ENCODE data around the gene PLD3.
"Not testable (repeated sequence)": the region's sequence is repeated elsewhere in the genome, so short reads cannot be mapped to it uniquely, and the experiment has no call there.

PLD3 gene

GRCh38 chr19:40366697-40367561 is 18.4 kb downstream of the PLD3 start:
- DNase-seq = no peak

- DNase-seq = no peak
Measured at GRCh38 chr19:40367577-40368434, 19.3 kb downstream of the PLD3 start.

GRCh38 chr19:40369797-40370196 is 21.3 kb downstream of the PLD3 start:
- DNase-seq = no peak

DNA sequence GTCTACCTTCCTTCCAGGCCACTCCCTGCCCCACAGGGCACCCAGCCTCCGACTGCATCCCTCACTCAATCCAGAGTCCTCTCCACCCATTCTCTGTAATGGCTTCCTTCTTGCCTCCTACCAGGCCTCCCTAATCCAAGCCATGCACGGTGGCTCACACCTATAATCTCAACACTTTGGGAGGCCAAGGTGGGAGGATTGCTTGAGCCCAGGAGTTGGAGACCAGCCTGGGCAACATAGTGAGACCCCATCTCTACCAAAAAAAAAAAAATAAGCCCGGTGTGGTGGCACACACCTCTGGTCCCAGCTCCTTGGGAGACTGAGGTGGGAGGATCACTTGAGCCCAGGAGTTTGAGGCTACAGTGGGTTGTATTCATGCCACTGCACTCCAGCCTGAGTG is 21.8 kb downstream of the PLD3 start:
- DNase-seq = not testable (repeated sequence)

DNA sequence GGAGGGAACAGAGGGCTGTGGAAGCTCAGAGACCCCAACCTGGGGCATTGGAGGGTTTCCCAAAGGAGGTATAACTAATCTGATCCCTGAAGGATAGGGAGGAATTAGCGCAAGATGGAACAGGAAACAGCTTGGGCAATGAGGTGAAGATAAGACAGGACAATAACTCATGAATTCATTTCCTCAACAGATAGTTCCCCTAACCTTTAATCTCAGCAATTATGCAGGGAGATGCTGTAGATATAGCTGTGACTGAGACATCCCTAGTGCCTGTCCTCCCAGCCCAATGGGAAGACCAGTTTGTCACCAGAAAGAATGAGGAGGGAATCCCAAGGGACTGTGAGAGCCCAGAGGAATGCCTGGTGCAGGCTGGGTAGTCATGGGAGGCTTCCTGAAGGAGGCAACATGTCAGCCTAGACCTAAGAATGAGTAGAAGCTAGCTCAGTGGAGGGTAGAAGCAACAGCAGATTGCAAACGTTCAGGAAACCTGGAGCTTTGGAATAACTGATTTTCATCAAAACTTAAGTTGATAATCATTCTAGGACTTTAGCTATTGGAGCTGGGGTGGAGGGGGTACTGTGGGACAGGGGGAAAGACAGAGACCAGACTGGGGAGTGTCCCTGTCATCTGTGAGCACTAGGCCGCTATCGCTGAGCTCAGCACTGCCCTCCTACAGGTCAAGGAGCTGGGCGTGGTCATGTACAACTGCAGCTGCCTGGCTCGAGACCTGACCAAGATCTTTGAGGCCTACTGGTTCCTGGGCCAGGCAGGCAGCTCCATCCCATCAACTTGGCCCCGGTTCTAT is 22.7 kb downstream of the PLD3 start:
- no peak for DNase-seq

- no peak for DNase-seq
Measured at GRCh38 chr19:40371802-40372122, 23.3 kb downstream of the PLD3 start.

GRCh38 chr19:40374084-40374483 is 25.6 kb downstream of the PLD3 start:
- no peak for DNase-seq

DNA sequence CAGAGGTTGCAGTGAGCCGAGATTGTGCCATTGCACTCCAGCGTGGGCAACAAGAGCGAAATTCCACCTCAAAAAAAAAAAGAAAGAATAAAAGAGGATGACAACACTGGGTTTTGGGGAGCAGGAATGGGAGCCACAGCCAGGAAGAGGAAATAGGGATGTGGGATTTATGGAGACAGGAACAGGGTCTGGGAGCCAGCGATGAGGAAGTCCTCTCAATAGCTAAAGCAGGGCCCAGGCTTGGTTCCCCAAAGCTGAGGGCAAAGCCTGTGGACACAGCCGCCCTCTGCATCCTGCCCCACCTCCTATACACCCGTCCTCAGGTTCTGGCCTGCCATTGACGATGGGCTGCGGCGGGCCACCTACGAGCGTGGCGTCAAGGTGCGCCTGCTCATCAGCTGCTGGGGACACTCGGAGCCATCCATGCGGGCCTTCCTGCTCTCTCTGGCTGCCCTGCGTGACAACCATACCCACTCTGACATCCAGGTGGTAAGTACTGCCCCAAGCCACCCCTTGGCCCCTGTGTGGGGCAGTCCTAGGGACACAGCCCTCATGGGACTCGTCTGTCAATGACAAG is 27.9 kb downstream of the PLD3 start:
- no peak for DNase-seq

DNA sequence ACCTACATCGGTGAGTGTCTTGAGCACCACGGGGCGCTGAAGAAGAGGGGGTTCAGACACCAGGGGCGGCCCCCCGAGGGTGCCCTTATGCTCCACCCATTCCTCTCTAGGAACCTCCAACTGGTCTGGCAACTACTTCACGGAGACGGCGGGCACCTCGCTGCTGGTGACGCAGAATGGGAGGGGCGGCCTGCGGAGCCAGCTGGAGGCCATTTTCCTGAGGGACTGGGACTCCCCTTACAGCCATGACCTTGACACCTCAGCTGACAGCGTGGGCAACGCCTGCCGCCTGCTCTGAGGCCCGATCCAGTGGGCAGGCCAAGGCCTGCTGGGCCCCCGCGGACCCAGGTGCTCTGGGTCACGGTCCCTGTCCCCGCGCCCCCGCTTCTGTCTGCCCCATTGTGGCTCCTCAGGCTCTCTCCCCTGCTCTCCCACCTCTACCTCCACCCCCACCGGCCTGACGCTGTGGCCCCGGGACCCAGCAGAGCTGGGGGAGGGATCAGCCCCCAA is 29.4 kb downstream of the PLD3 start:
- no peak for DNase-seq

DNA sequence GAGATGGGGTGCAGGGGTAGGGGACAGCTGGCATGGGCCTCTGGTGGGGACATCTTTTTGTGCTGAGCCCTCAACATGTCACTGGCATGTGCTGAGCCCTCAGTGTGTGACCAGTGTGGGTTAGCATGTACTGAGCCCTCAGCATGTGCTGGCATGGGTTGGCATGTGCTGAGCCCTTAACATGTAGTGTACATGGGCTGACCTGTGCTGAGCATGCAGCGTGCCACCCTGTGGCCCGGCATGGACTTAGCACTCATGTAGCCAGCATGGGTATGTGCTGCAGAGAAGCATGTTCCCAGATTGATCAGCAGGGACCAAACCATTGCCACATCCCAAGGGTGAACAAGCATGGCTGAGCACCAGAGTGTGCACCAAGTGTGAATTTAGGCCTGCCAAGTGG is 30.0 kb downstream of the PLD3 start:
- DNase-seq = no peak

GRCh38 chr19:40379446-40380198 is 31.1 kb downstream of the PLD3 start:
- DNase-seq = no peak

GRCh38 chr19:40380199-40381037 is 31.9 kb downstream of the PLD3 start:
- DNase-seq = no peak

DNA sequence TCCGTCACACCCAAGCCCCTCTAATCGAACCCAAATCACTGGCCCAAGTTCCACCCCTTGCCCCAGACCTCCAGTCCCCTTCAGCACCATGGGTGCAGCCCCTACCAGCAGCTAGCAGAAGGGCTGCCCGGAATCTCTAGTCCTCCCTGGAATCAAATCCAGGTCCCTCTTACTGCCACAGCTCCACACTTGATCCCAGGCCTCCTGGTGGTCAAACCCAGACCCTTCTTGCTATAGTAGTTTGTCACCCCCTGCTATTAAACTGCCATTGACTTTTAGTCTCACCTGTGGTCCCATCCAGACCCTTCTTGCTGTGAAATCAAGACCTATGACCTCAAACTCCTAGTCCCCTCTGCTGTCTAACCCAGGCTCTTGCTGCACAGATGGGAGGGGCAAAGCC is 32.8 kb downstream of the PLD3 start:
- DNase-seq = no peak

- DNase-seq = no peak
Measured at GRCh38 chr19:40383668-40384248, 35.3 kb downstream of the PLD3 start.

- no peak for DNase-seq
Measured at GRCh38 chr19:40387155-40387554, 38.7 kb downstream of the PLD3 start.

DNA sequence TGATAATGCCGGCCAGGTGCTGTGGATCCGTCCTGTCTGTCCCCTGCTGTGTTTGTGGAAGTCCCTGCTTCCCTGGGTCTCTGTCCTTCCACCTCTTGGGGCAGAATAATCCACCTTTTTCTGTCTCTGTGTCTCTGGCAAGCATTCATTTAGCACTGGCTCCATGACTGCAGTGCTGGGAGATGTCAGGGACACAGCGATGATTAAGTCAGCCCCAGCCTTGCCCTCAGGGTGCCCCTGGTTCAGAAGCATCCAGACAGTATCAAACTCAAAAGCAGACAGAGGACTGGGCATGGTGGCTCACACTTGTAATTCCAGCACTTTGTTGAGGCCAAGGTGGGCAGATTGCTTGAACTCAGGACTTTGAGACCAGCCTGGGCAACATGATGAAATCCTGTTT is 40.0 kb downstream of the PLD3 start:
- DNase-seq = no peak

DNA sequence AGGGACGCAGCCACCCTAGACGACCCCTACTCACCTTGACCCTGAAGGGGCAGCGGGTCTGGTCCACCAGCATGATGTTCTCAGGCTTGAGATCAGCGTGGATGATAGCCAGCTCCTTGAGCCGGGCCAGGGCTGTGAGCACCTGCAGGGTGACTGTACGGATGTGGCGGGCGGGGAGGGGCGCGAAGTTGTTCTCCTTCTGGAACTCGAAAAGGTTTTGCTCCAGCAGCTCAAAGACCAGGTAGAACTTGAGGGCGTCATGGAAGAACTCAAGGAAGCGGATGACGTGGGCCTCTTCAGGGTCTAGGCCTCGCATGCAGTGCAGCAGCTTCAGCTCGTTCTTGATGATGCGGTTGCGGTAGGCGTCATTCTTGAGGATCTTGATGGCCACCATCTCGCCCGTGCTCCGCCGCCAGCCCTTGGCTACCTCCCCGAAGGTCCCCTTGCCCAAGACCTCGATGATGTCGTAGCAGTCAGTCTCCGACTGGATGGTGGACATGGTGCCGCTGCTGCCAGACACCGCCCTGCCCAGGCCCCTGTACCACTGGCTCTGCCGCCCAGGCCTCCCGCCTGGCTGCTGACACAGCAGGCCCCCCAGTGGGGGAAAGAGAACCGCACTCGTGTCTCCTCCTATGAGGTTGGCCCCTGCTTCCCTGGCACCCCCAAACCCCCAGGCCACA is 41.0 kb downstream of the PLD3 start:
- DNase-seq = no peak

DNA sequence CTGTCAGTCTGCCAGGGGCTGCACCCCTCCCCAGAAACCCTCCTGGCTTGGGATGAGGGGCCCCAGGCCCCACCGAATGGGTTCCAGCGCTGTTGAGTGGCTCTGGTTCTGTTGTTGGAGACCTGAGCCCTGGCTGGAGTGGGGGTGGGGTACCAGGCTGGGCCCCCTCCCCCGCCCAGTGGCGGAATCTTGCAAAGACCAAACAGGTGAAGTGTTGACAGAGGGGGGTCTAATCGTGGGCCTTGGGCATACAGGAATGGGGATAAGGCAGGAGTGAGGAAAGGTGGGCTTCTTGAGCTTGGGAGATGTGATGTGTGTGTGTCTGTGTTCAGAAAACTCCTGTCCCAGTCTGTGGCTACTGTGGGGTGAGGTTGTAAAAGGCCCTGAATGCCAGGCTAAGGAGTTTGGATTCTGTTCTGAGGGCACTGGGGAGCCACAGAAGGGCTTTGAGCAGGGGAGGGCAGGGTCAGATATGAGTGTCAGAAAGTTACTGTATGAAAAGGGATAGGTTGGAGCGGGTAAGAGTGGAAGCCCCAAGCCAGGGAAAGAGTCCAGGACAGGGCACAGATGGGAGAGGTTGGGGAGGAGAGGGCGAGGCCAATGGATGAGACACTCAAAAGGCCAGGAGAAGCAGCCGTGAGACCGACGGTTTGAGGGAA is 41.7 kb downstream of the PLD3 start, which contains the start of gene HIPK4:
Gene HIPK4, minus strand, starts transcription at position 98 of the 659 bp plus-strand sequence. CDS start 279 bp downstream, outside the sequence.
- DNase-seq = no peak

DNA sequence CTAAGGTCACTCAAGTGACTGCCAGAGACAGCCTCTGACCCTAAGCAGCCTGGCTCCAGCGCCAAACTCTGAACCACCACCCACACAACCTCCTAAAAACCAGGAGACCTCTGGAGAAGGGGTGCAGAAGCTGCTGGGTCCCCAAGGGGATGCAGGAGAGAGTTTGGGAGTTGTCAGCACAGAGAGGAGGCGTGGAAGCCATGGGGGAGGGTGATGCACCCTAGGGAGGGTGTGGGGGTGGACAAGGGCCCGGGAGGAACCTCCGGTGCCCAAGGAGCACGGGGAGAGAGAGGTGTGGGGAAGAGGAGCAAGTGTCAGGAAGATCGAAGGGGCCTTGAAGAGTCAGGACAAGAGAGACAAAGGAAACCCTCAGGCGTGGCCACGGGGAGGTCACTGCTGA is 43.6 kb downstream of the PLD3 start:
- DNase-seq = no peak

All from NCI-H1105 (cell line).